Measurements from ENCODE around the gene MAST2.

- TF ChIP-seq CTCF (conservative IDR thresholded peaks at IDR 0.05 in 1 of 2, IDR thresholded peaks at IDR 0.05 in 1 of 2; ENCODE audit: extremely low read depth in 1 of 2, insufficient read depth in 1 of 2, low read depth in 1 of 2, low read length in 2 of 2) (no peak), EZH2 (IDR thresholded peaks at IDR 0.05; ENCODE audit: borderline replicate concordance, low read length) (no peak)
Measured at GRCh38 chr1:45800899-45801298, 2.5 kb upstream of the MAST2 start.

Data from mammary epithelial cell (primary cell).